ENCODE results near the gene ADO.

The ADO gene

DNA sequence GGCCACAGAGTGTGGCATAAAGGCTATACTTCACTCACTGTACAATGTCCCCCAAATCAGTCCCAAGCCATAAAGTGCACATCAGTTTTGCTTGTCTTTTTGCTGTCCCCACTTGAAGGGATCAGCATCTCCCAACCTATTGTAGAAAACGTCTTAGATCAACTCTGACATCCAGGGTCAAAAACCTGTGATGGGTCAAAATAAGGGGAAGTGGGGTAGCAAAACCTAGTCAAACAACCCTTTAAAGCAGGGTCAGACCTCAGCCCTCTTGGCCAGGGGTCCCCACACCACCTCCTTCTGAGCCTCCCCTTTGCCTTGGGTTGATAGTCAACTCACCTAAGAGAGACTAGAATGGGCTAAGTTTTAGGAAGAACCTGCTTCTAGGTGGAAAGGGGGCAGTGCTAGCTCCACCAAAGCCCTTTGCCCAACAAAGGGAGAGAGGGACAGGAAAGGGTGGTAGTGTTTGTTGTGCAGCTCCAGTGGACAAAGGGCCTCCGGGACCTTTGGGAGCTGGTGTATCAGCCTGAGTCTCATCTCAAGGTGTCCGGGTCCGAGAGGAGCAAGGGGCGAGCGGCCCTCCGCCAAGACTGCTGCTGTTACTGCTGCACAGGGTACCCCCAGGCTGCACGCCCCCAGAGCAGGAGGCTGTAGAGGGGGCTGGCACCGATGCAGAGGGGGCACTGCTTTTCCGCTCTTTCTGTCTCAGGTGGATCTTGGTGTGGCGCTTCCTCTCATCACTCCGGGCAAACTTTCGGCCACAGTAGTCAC, 8.3 kb downstream of the ADO start:
- H3K36me3 ChIP-seq (ENCODE audit: control insufficient read depth in 2 of 2, insufficient read depth in 2 of 2, low read length in 2 of 2), result peaks cover 0 to 2% of the 10 kb centered on the region in 2 donors
- H3K27ac ChIP-seq (ENCODE audit: low read length), result no peak overlapping the region
- H3K4me3 ChIP-seq (ENCODE audit: low read length in 2 of 2), result no peak overlapping the region
- peaks cover 15 to 18% of the 10 kb centered on the region in 2 donors for H3K27me3 ChIP-seq (ENCODE audit: control insufficient read depth in 1 of 2, insufficient read depth in 2 of 2, low read length in 2 of 2)
- H3K9ac ChIP-seq (ENCODE audit: low read length in 2 of 2), result no peak overlapping the region
- no peaks in the 10 kb centered on the region for H3K9me3 ChIP-seq (ENCODE audit: control insufficient read depth in 2 of 2, low read length in 2 of 2)
- H3K4me1 ChIP-seq (ENCODE audit: control insufficient read depth, insufficient read depth, low read length), result peaks cover 29% of the 10 kb centered on the region

DNA sequence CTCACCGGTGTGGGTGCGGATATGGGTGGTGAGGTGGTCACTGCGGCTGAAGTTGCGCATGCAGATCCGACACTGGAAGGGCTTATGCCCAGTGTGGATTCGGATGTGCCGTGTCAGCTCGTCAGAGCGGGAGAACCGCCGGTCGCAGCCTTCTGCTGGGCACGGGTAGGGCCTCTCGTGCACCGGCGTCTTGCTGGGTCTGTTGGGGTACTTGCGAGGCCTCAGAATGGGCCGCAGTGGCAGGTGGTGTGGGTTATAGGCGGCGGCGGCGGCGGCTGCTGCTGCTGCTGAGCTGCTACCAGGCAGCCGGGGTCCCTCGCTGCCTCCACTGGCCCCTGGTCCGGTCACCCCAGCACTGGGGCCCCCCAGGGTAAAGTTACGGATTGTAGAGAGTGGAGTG, 8.9 kb downstream of the ADO start:
- Histone ChIP-seq H3K9me3 (ENCODE audit: control insufficient read depth in 2 of 2, low read length in 2 of 2) (no peaks in the 10 kb centered on the region), H3K4me1 (ENCODE audit: control insufficient read depth, insufficient read depth, low read length) (peaks cover 35% of the 10 kb centered on the region), H3K9ac (ENCODE audit: low read length in 2 of 2) (no peak overlapping the region), H3K27ac (ENCODE audit: low read length) (no peak overlapping the region), H3K4me3 (ENCODE audit: low read length in 2 of 2) (no peak overlapping the region), H3K27me3 (ENCODE audit: control insufficient read depth in 1 of 2, insufficient read depth in 2 of 2, low read length in 2 of 2) (peaks cover 15 to 22% of the 10 kb centered on the region in 2 donors), H3K36me3 (ENCODE audit: control insufficient read depth in 2 of 2, insufficient read depth in 2 of 2, low read length in 2 of 2) (peaks cover 0 to 2% of the 10 kb centered on the region in 2 donors)

DNA sequence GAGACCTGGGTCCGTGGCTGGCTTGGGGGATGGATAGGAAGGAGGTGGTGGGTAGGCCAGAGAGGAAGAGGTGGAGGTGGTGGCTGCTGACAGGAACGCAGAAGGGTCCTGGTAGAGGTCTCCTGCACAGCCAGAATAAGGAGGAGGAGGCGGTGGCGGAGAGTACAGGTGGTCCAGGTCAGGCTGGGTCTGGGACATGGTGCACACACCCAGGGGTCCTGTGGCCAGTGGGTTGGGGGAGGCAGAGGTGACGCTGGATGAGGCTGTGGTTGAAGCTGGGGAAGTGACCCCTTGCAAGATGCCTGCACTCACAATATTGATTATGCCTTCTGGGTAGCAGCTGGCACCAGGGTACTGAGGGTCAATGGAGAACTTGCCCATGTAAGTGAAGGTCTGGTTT, 9.5 kb downstream of the ADO start:
- H3K4me1 ChIP-seq (ENCODE audit: control insufficient read depth, insufficient read depth, low read length), result peaks cover 39% of the 10 kb centered on the region
- no peak overlapping the region for H3K4me3 ChIP-seq (ENCODE audit: low read length in 2 of 2)
- H3K27me3 ChIP-seq (ENCODE audit: control insufficient read depth in 1 of 2, insufficient read depth in 2 of 2, low read length in 2 of 2), result peaks cover 17 to 27% of the 10 kb centered on the region in 2 donors
- H3K9ac ChIP-seq (ENCODE audit: low read length in 2 of 2), result no peak overlapping the region
- H3K9me3 ChIP-seq (ENCODE audit: control insufficient read depth in 2 of 2, low read length in 2 of 2), result no peaks in the 10 kb centered on the region
- H3K36me3 ChIP-seq (ENCODE audit: control insufficient read depth in 2 of 2, insufficient read depth in 2 of 2, low read length in 2 of 2), result peaks cover 0 to 2% of the 10 kb centered on the region in 2 donors
- no peak overlapping the region for H3K27ac ChIP-seq (ENCODE audit: low read length)

DNA sequence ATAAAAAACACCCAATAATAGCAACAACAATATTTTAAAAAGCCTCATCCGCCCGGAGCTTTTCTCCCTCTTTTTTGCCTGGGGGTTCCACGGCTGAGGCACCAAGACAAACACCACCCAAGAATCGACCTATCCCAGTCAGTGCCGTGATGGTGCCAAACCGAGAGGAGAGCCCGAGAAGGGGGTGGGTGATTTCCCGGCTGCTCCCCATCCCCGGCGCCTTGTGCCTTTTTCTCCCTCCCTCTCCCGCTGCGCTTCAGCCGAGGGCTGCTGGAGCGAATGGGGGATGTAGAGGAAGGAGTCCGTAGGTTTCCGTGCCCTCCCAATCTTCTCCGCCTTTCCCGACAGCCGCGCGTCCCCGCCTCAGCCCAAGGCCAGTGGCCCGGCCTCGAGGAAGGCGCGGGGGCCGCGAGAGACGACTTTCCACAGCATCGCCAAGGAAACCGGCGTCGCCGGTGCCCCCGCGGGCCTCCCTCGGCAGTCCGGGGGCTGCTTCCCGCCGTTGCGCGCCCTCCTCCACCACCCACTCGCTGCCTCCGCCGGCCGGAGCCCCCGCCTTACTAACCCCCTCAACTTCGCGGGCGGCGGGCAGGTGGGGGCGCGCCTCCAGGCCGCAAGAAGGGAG, 10.3 kb downstream of the ADO start:
- H3K36me3 ChIP-seq (ENCODE audit: control insufficient read depth in 2 of 2, insufficient read depth in 2 of 2, low read length in 2 of 2), result peaks cover 0 to 2% of the 10 kb centered on the region in 2 donors
- peak overlapping the region; percentile 78 to 97 for H3K4me3 ChIP-seq (ENCODE audit: low read length in 2 of 2)
- H3K4me1 ChIP-seq (ENCODE audit: control insufficient read depth, insufficient read depth, low read length), result peaks cover 39% of the 10 kb centered on the region
- no peaks in the 10 kb centered on the region for H3K9me3 ChIP-seq (ENCODE audit: control insufficient read depth in 2 of 2, low read length in 2 of 2)
- H3K27ac ChIP-seq (ENCODE audit: low read length), result no peak overlapping the region
- H3K27me3 ChIP-seq (ENCODE audit: control insufficient read depth in 1 of 2, insufficient read depth in 2 of 2, low read length in 2 of 2), result peaks cover 24 to 34% of the 10 kb centered on the region in 2 donors
- peak overlapping the region in 1 of 2 donors; percentile 87 for H3K9ac ChIP-seq (ENCODE audit: low read length in 2 of 2)

DNA sequence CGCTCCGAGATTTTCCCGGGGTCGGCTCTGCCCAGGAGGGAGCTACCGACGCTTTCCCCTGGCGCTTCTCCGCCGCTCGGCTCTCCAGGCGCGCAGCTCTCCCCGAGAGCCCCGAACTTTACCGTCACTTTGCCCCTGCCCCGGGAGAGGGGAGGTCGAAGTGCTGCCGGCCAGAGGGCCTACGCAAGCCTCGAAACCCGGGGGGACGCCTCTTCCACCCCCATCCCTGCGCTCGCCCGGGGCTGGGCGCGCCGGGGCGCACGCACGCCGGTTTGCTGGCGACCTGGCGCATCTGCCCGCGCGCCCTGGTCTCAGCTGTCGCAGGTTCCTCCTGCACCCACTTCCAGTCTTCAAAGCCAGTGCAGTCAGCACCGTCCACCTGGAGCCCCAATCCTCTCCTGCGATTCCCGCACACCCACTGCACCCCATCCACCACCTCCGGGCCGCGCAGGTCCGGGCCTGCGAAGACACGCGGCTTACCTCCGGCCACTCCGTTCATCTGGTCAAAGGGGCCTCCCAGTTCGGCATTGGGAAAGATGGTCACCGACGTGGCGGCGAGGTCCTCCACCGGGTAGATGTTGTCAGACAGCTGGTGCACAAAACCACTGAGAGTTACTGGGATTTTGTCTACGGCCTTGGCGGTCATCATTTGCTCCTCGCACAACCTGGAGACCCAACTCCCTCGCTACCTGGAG, 11.0 kb downstream of the ADO start:
- peaks cover 30 to 38% of the 10 kb centered on the region in 2 donors for H3K27me3 ChIP-seq (ENCODE audit: control insufficient read depth in 1 of 2, insufficient read depth in 2 of 2, low read length in 2 of 2)
- H3K4me1 ChIP-seq (ENCODE audit: control insufficient read depth, insufficient read depth, low read length), result peaks cover 39% of the 10 kb centered on the region
- no peak overlapping the region for H3K27ac ChIP-seq (ENCODE audit: low read length)
- peak overlapping the region; percentile 78 to 97 for H3K4me3 ChIP-seq (ENCODE audit: low read length in 2 of 2)
- peaks cover 0 to 2% of the 10 kb centered on the region in 2 donors for H3K36me3 ChIP-seq (ENCODE audit: control insufficient read depth in 2 of 2, insufficient read depth in 2 of 2, low read length in 2 of 2)
- H3K9me3 ChIP-seq (ENCODE audit: control insufficient read depth in 2 of 2, low read length in 2 of 2), result no peaks in the 10 kb centered on the region
- peak overlapping the region; percentile 29 to 87 for H3K9ac ChIP-seq (ENCODE audit: low read length in 2 of 2)

DNA sequence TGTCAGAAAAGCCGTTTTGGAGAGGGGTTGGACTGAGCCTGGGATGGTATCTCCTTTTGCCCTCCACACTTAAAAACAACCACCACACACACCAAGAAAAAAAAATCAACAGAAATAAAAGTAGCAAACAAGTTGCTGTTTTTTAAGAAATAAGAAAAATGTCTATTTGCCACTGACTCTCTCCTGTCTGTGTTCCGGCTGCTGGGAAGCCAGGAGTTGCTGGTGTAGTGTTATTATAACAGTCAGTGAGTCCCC, 11.5 kb downstream of the ADO start:
- H3K27me3 ChIP-seq (ENCODE audit: control insufficient read depth in 1 of 2, insufficient read depth in 2 of 2, low read length in 2 of 2), result peaks cover 31 to 43% of the 10 kb centered on the region in 2 donors
- no peaks in the 10 kb centered on the region for H3K9me3 ChIP-seq (ENCODE audit: control insufficient read depth in 2 of 2, low read length in 2 of 2)
- peak overlapping the region; percentile 64 for H3K27ac ChIP-seq (ENCODE audit: low read length)
- H3K36me3 ChIP-seq (ENCODE audit: control insufficient read depth in 2 of 2, insufficient read depth in 2 of 2, low read length in 2 of 2), result peaks cover 0 to 2% of the 10 kb centered on the region in 2 donors
- H3K4me3 ChIP-seq (ENCODE audit: low read length in 2 of 2), result peak overlapping the region; percentile 78 to 97
- peaks cover 39% of the 10 kb centered on the region for H3K4me1 ChIP-seq (ENCODE audit: control insufficient read depth, insufficient read depth, low read length)
- peak overlapping the region; percentile 29 to 87 for H3K9ac ChIP-seq (ENCODE audit: low read length in 2 of 2)

DNA sequence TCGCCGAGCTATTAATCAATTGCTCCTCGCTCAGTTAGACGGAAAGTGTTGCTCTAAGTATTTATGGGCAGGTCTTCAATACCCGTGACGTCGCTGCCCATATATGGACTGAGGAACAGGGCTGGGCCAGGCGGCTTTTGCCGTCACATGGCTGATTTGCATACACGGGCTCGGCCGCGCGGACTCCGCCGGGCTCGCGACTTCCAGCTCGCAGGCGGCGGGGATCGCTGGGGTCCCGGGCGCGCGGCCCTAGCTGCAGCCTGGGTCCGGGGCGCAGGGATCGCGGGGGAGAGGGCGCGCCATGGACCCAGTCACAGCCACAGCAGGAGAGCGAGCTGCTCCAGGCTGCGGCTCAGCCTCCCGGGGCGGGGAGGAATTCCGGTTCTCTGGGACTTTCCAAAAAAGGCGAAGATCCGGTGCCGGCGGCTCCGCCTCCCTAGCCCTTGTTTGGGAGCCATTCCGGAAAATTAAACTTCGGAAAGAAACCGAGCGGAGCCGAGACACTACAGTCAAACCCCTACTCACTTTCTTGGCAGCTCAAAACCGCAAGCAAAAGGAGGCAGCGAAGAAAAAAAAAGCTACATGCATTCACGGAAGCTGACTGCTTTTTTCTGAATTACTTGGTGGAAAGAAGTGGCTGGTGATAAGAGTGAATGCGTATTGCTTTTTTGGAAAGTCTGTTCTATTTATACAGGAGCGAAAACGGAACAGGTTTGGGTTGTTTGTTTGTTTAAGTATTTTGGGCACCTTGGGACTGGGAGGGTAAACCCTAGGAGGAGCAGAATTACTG, 12.0 kb downstream of the ADO start, which contains the start of gene EGR2:
TSS of gene EGR2 (minus strand) at position 36 of the 790 bp plus-strand sequence. CDS start 337 bp downstream, outside the sequence.
- Histone ChIP-seq H3K9me3 (ENCODE audit: control insufficient read depth in 2 of 2, low read length in 2 of 2) (no peaks in the 10 kb centered on the region), H3K4me3 (ENCODE audit: low read length in 2 of 2) (peak within 1 kb of the TSS; percentile 78 to 97), H3K36me3 (ENCODE audit: control insufficient read depth in 2 of 2, insufficient read depth in 2 of 2, low read length in 2 of 2) (peaks cover 0 to 2% of the 10 kb centered on the region in 2 donors), H3K4me1 (ENCODE audit: control insufficient read depth, insufficient read depth, low read length) (peaks cover 39% of the 10 kb centered on the region), H3K9ac (ENCODE audit: low read length in 2 of 2) (peak within 1 kb of the TSS; percentile 58 to 87), H3K27me3 (ENCODE audit: control insufficient read depth in 1 of 2, insufficient read depth in 2 of 2, low read length in 2 of 2) (peaks cover 34 to 44% of the 10 kb centered on the region in 2 donors), H3K27ac (ENCODE audit: low read length) (peak within 1 kb of the TSS; percentile 64)

DNA sequence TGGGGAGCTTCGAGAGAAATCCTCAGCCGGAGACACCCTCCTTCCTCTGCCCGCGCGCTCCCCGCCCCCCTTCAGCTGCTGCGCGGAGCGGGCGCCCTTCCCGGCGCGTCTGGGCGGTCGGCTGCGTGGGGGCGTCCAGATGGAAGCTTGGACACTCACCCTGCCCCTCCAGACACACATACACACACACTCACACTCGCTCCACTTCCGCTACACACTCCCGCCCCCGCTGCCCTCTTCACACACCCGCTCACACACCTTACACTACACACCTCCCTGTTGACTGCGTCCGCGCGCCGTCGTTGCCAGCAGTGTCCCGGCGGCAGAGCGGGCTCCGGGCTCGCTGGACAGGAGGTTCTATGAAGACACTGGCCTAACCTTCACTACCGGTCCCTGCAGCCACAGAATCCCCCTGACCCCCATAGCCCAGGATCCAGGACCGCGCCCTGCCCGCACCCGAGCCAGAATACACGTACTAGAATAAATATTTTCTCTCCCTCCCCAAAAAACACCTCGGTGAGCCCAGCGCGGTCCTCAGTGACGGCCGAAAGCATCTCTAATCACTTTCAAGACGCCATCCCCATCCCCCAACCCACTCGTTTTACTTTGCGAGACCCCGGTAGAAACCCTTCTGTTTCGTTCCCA, 12.7 kb downstream of the ADO start:
- Histone ChIP-seq H3K9me3 (ENCODE audit: control insufficient read depth in 2 of 2, low read length in 2 of 2) (no peaks in the 10 kb centered on the region), H3K9ac (ENCODE audit: low read length in 2 of 2) (peak overlapping the region; percentile 58 to 87), H3K4me3 (ENCODE audit: low read length in 2 of 2) (peak overlapping the region; percentile 78 to 97), H3K36me3 (ENCODE audit: control insufficient read depth in 2 of 2, insufficient read depth in 2 of 2, low read length in 2 of 2) (peaks cover 0 to 2% of the 10 kb centered on the region in 2 donors), H3K27me3 (ENCODE audit: control insufficient read depth in 1 of 2, insufficient read depth in 2 of 2, low read length in 2 of 2) (peaks cover 34 to 44% of the 10 kb centered on the region in 2 donors), H3K4me1 (ENCODE audit: control insufficient read depth, insufficient read depth, low read length) (peaks cover 39% of the 10 kb centered on the region), H3K27ac (ENCODE audit: low read length) (peak overlapping the region; percentile 64)

DNA sequence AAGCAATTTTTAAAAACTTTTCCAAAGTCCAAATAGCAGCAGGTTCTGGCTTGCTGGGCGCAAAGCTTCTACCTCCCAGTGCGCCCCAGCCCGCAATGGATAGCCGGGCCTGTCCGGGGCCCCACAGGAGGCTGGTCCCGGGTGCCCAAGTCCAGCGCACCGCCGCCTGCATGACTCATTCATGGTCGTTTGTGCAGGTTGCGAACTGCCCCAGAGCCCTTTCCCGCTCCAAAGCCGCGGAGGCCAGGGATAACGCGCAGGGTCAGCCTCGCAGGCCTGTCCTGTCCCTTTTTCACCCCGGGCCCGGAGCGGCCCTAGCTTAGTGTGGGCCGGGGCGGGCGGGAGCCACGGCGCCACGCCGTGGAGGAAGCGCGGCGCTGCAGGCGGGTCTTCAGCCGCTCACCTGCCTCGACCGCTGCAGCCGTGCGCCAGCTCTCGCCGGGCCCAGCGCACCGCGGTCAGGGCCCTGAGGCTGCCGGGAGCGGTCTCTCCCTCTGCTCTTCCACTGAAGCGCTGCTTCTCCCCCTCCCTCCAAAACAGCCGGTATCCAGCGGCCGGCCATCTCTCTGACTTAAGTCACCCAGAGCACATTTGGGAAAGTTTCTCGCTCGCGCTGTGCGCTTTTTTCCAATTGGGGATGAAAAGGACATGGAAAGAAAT, 13.4 kb downstream of the ADO start:
- Histone ChIP-seq H3K9me3 (ENCODE audit: control insufficient read depth in 2 of 2, low read length in 2 of 2) (no peaks in the 10 kb centered on the region), H3K4me3 (ENCODE audit: low read length in 2 of 2) (peak overlapping the region; percentile 78 to 97), H3K27ac (ENCODE audit: low read length) (peak overlapping the region; percentile 64), H3K36me3 (ENCODE audit: control insufficient read depth in 2 of 2, insufficient read depth in 2 of 2, low read length in 2 of 2) (no peaks in the 10 kb centered on the region), H3K27me3 (ENCODE audit: control insufficient read depth in 1 of 2, insufficient read depth in 2 of 2, low read length in 2 of 2) (peaks cover 34 to 44% of the 10 kb centered on the region in 2 donors), H3K4me1 (ENCODE audit: control insufficient read depth, insufficient read depth, low read length) (peaks cover 39% of the 10 kb centered on the region), H3K9ac (ENCODE audit: low read length in 2 of 2) (peak overlapping the region in 1 of 2 donors; percentile 87)
